ENCODE results near the gene ADAMTS14.

ADAMTS14 gene

GRCh38 chr10:70681731-70682005 is 9.4 kb downstream of the ADAMTS14 start:
- H3K4me1 ChIP-seq (ENCODE audit: control insufficient read depth in 1 of 2, insufficient read depth in 2 of 2, low read length in 2 of 2), result peaks cover 0 to 11% of the 10 kb centered on the region in 2 donors
- H3K27me3 ChIP-seq (ENCODE audit: control insufficient read depth in 1 of 2, insufficient read depth in 2 of 2, low read length in 2 of 2), result no peaks in the 10 kb centered on the region
- no peak overlapping the region for H3K9ac ChIP-seq (ENCODE audit: low read depth in 1 of 2, low read length in 2 of 2)
- no peaks in the 10 kb centered on the region for H3K36me3 ChIP-seq (ENCODE audit: control insufficient read depth in 1 of 2, insufficient read depth in 2 of 2, low read length in 2 of 2)
- no peak overlapping the region for H3K27ac ChIP-seq (ENCODE audit: low read depth, low read length)
- no peaks in the 10 kb centered on the region for H3K9me3 ChIP-seq (ENCODE audit: control insufficient read depth in 1 of 2, low read length in 2 of 2)
- no peak overlapping the region for H3K4me3 ChIP-seq (ENCODE audit: low read depth in 1 of 2, low read length in 2 of 2)

- Histone ChIP-seq H3K4me3 (ENCODE audit: low read depth in 1 of 2, low read length in 2 of 2) (no peak overlapping the region), H3K27me3 (ENCODE audit: control insufficient read depth in 1 of 2, insufficient read depth in 2 of 2, low read length in 2 of 2) (no peaks in the 10 kb centered on the region), H3K9ac (ENCODE audit: low read depth in 1 of 2, low read length in 2 of 2) (no peak overlapping the region), H3K27ac (ENCODE audit: low read depth, low read length) (no peak overlapping the region), H3K4me1 (ENCODE audit: control insufficient read depth in 1 of 2, insufficient read depth in 2 of 2, low read length in 2 of 2) (peaks cover 0 to 8% of the 10 kb centered on the region in 2 donors), H3K36me3 (ENCODE audit: control insufficient read depth in 1 of 2, insufficient read depth in 2 of 2, low read length in 2 of 2) (no peaks in the 10 kb centered on the region), H3K9me3 (ENCODE audit: control insufficient read depth in 1 of 2, low read length in 2 of 2) (no peaks in the 10 kb centered on the region)
Measured at GRCh38 chr10:70682920-70683600, 10.8 kb downstream of the ADAMTS14 start.

GRCh38 chr10:70683601-70683934 is 11.3 kb downstream of the ADAMTS14 start:
- Histone ChIP-seq H3K9me3 (ENCODE audit: control insufficient read depth in 1 of 2, low read length in 2 of 2) (no peaks in the 10 kb centered on the region), H3K4me1 (ENCODE audit: control insufficient read depth in 1 of 2, insufficient read depth in 2 of 2, low read length in 2 of 2) (peaks cover 0 to 7% of the 10 kb centered on the region in 2 donors), H3K9ac (ENCODE audit: low read depth in 1 of 2, low read length in 2 of 2) (no peak overlapping the region), H3K36me3 (ENCODE audit: control insufficient read depth in 1 of 2, insufficient read depth in 2 of 2, low read length in 2 of 2) (no peaks in the 10 kb centered on the region), H3K27ac (ENCODE audit: low read depth, low read length) (no peak overlapping the region), H3K4me3 (ENCODE audit: low read depth in 1 of 2, low read length in 2 of 2) (no peak overlapping the region), H3K27me3 (ENCODE audit: control insufficient read depth in 1 of 2, insufficient read depth in 2 of 2, low read length in 2 of 2) (no peaks in the 10 kb centered on the region)

GRCh38 chr10:70683940-70684339 is 11.6 kb downstream of the ADAMTS14 start:
- no peaks in the 10 kb centered on the region for H3K36me3 ChIP-seq (ENCODE audit: control insufficient read depth in 1 of 2, insufficient read depth in 2 of 2, low read length in 2 of 2)
- peaks cover 0 to 7% of the 10 kb centered on the region in 2 donors for H3K4me1 ChIP-seq (ENCODE audit: control insufficient read depth in 1 of 2, insufficient read depth in 2 of 2, low read length in 2 of 2)
- no peaks in the 10 kb centered on the region for H3K9me3 ChIP-seq (ENCODE audit: control insufficient read depth in 1 of 2, low read length in 2 of 2)
- no peaks in the 10 kb centered on the region for H3K27me3 ChIP-seq (ENCODE audit: control insufficient read depth in 1 of 2, insufficient read depth in 2 of 2, low read length in 2 of 2)
- no peak overlapping the region for H3K4me3 ChIP-seq (ENCODE audit: low read depth in 1 of 2, low read length in 2 of 2)
- no peak overlapping the region for H3K27ac ChIP-seq (ENCODE audit: low read depth, low read length)
- no peak overlapping the region for H3K9ac ChIP-seq (ENCODE audit: low read depth in 1 of 2, low read length in 2 of 2)

- Histone ChIP-seq H3K4me1 (ENCODE audit: control insufficient read depth in 1 of 2, insufficient read depth in 2 of 2, low read length in 2 of 2) (peaks cover 0 to 7% of the 10 kb centered on the region in 2 donors), H3K9ac (ENCODE audit: low read depth in 1 of 2, low read length in 2 of 2) (no peak overlapping the region), H3K27ac (ENCODE audit: low read depth, low read length) (no peak overlapping the region), H3K36me3 (ENCODE audit: control insufficient read depth in 1 of 2, insufficient read depth in 2 of 2, low read length in 2 of 2) (no peaks in the 10 kb centered on the region), H3K27me3 (ENCODE audit: control insufficient read depth in 1 of 2, insufficient read depth in 2 of 2, low read length in 2 of 2) (no peaks in the 10 kb centered on the region), H3K4me3 (ENCODE audit: low read depth in 1 of 2, low read length in 2 of 2) (no peak overlapping the region), H3K9me3 (ENCODE audit: control insufficient read depth in 1 of 2, low read length in 2 of 2) (no peaks in the 10 kb centered on the region)
Measured at GRCh38 chr10:70684374-70684773, 12.1 kb downstream of the ADAMTS14 start.

GRCh38 chr10:70684839-70685454 is 12.6 kb downstream of the ADAMTS14 start:
- Histone ChIP-seq H3K36me3 (ENCODE audit: control insufficient read depth in 1 of 2, insufficient read depth in 2 of 2, low read length in 2 of 2) (no peaks in the 10 kb centered on the region), H3K4me1 (ENCODE audit: control insufficient read depth in 1 of 2, insufficient read depth in 2 of 2, low read length in 2 of 2) (peaks cover 0 to 7% of the 10 kb centered on the region in 2 donors), H3K4me3 (ENCODE audit: low read depth in 1 of 2, low read length in 2 of 2) (no peak overlapping the region), H3K27ac (ENCODE audit: low read depth, low read length) (no peak overlapping the region), H3K9ac (ENCODE audit: low read depth in 1 of 2, low read length in 2 of 2) (no peak overlapping the region), H3K9me3 (ENCODE audit: control insufficient read depth in 1 of 2, low read length in 2 of 2) (no peaks in the 10 kb centered on the region), H3K27me3 (ENCODE audit: control insufficient read depth in 1 of 2, insufficient read depth in 2 of 2, low read length in 2 of 2) (no peaks in the 10 kb centered on the region)

- Histone ChIP-seq H3K27ac (ENCODE audit: low read depth, low read length) (no peak overlapping the region), H3K4me3 (ENCODE audit: low read depth in 1 of 2, low read length in 2 of 2) (no peak overlapping the region), H3K9ac (ENCODE audit: low read depth in 1 of 2, low read length in 2 of 2) (no peak overlapping the region), H3K36me3 (ENCODE audit: control insufficient read depth in 1 of 2, insufficient read depth in 2 of 2, low read length in 2 of 2) (no peaks in the 10 kb centered on the region), H3K27me3 (ENCODE audit: control insufficient read depth in 1 of 2, insufficient read depth in 2 of 2, low read length in 2 of 2) (no peaks in the 10 kb centered on the region), H3K9me3 (ENCODE audit: control insufficient read depth in 1 of 2, low read length in 2 of 2) (no peaks in the 10 kb centered on the region), H3K4me1 (ENCODE audit: control insufficient read depth in 1 of 2, insufficient read depth in 2 of 2, low read length in 2 of 2) (peaks cover 0 to 7% of the 10 kb centered on the region in 2 donors)
Measured at GRCh38 chr10:70685455-70685911, 13.2 kb downstream of the ADAMTS14 start.

- Histone ChIP-seq H3K9ac (ENCODE audit: low read depth in 1 of 2, low read length in 2 of 2) (no peak overlapping the region), H3K4me1 (ENCODE audit: control insufficient read depth in 1 of 2, insufficient read depth in 2 of 2, low read length in 2 of 2) (peaks cover under 1 to 5% of the 10 kb centered on the region in 2 donors), H3K4me3 (ENCODE audit: low read depth in 1 of 2, low read length in 2 of 2) (no peak overlapping the region), H3K27me3 (ENCODE audit: control insufficient read depth in 1 of 2, insufficient read depth in 2 of 2, low read length in 2 of 2) (no peaks in the 10 kb centered on the region), H3K27ac (ENCODE audit: low read depth, low read length) (no peak overlapping the region), H3K36me3 (ENCODE audit: control insufficient read depth in 1 of 2, insufficient read depth in 2 of 2, low read length in 2 of 2) (no peaks in the 10 kb centered on the region), H3K9me3 (ENCODE audit: control insufficient read depth in 1 of 2, low read length in 2 of 2) (no peaks in the 10 kb centered on the region)
Measured at GRCh38 chr10:70688828-70689227, 16.5 kb downstream of the ADAMTS14 start.

GRCh38 chr10:70689661-70690060 is 17.4 kb downstream of the ADAMTS14 start:
- Histone ChIP-seq H3K36me3 (ENCODE audit: control insufficient read depth in 1 of 2, insufficient read depth in 2 of 2, low read length in 2 of 2) (no peaks in the 10 kb centered on the region), H3K4me1 (ENCODE audit: control insufficient read depth in 1 of 2, insufficient read depth in 2 of 2, low read length in 2 of 2) (peaks cover 3 to 5% of the 10 kb centered on the region in 2 donors), H3K9ac (ENCODE audit: low read depth in 1 of 2, low read length in 2 of 2) (no peak overlapping the region), H3K27me3 (ENCODE audit: control insufficient read depth in 1 of 2, insufficient read depth in 2 of 2, low read length in 2 of 2) (peaks cover 0 to 3% of the 10 kb centered on the region in 2 donors), H3K9me3 (ENCODE audit: control insufficient read depth in 1 of 2, low read length in 2 of 2) (no peaks in the 10 kb centered on the region), H3K27ac (ENCODE audit: low read depth, low read length) (no peak overlapping the region), H3K4me3 (ENCODE audit: low read depth in 1 of 2, low read length in 2 of 2) (no peak overlapping the region)

- no peak overlapping the region for H3K9ac ChIP-seq (ENCODE audit: low read depth in 1 of 2, low read length in 2 of 2)
- H3K4me1 ChIP-seq (ENCODE audit: control insufficient read depth in 1 of 2, insufficient read depth in 2 of 2, low read length in 2 of 2), result peaks cover 3 to 5% of the 10 kb centered on the region in 2 donors
- peaks cover 0 to 3% of the 10 kb centered on the region in 2 donors for H3K27me3 ChIP-seq (ENCODE audit: control insufficient read depth in 1 of 2, insufficient read depth in 2 of 2, low read length in 2 of 2)
- no peak overlapping the region for H3K27ac ChIP-seq (ENCODE audit: low read depth, low read length)
- H3K4me3 ChIP-seq (ENCODE audit: low read depth in 1 of 2, low read length in 2 of 2), result no peak overlapping the region
- H3K9me3 ChIP-seq (ENCODE audit: control insufficient read depth in 1 of 2, low read length in 2 of 2), result no peaks in the 10 kb centered on the region
- no peaks in the 10 kb centered on the region for H3K36me3 ChIP-seq (ENCODE audit: control insufficient read depth in 1 of 2, insufficient read depth in 2 of 2, low read length in 2 of 2)
Measured at GRCh38 chr10:70690589-70690988, 18.3 kb downstream of the ADAMTS14 start.

All from duodenal mucosa (tissue), 2 donors.